GM10847 (cell line): ENCODE results near the gene FYN.

Experiments used
- POLR2A ChIP-seq: IDR thresholded peaks from 2 replicates; pipeline ENCODE4 v1.6.1; 2011; ENCODE audit not compliant: insufficient read length; ENCODE audit errors: extremely low read depth

FYN gene

GRCh38 chr6:111873178-111874024 is at the start of gene FYN:
TSS of gene FYN (minus strand) at chr6:111873452. CDS start at chr6:111720051, 153,401 bp downstream.
- TF ChIP-seq POLR2A = no peak

- no peak for TF ChIP-seq POLR2A
These were observed 49.4 kb upstream of the FYN start for GRCh38 chr6:111922454-111923297.

GRCh38 chr6:111921103-111921502 is 47.9 kb upstream of the FYN start:
- no peak for TF ChIP-seq POLR2A

GRCh38 chr6:111920578-111920977 is 47.3 kb upstream of the FYN start:
- TF ChIP-seq POLR2A = no peak

GRCh38 chr6:111918825-111919224 is 45.6 kb upstream of the FYN start:
- no peak for TF ChIP-seq POLR2A

- no peak for TF ChIP-seq POLR2A
These were observed 43.5 kb upstream of the FYN start for GRCh38 chr6:111916747-111917146.

GRCh38 chr6:111914617-111915016 is 41.4 kb upstream of the FYN start:
- no peak for TF ChIP-seq POLR2A

GRCh38 chr6:111912904-111913303 is 39.7 kb upstream of the FYN start:
- no peak for TF ChIP-seq POLR2A

GRCh38 chr6:111911428-111911827 is 38.2 kb upstream of the FYN start:
- TF ChIP-seq POLR2A = no peak

- no peak for TF ChIP-seq POLR2A
These were observed 36.0 kb upstream of the FYN start for GRCh38 chr6:111909238-111909637.

- TF ChIP-seq POLR2A = no peak
These were observed 27.5 kb upstream of the FYN start for GRCh38 chr6:111900735-111901134.

- no peak for TF ChIP-seq POLR2A
These were observed 26.3 kb upstream of the FYN start for GRCh38 chr6:111899531-111899930.

- no peak for TF ChIP-seq POLR2A
These were observed 25.2 kb upstream of the FYN start for GRCh38 chr6:111898452-111898851.

- TF ChIP-seq POLR2A = no peak
These were observed 21.7 kb upstream of the FYN start for GRCh38 chr6:111894951-111895350.

GRCh38 chr6:111894272-111894671 is 21.0 kb upstream of the FYN start:
- TF ChIP-seq POLR2A = no peak

GRCh38 chr6:111892431-111892830 is 19.2 kb upstream of the FYN start:
- TF ChIP-seq POLR2A = no peak
